HG02588 (cell line): ENCODE measurements around the gene SLC22A17.

Experiments
- ATAC-seq: cut with Tn5 transposase; IDR thresholded peaks from one replicate; pipeline ENCODE4 v1.9.1; 2021; ENCODE audit warnings: mild to moderate bottlenecking, moderate library complexity; ENCODE audit not compliant: unreplicated experiment

SLC22A17 gene

GRCh38 chr14:23308721-23309445, 43.8 kb downstream of the SLC22A17 start:
- ATAC-seq = no peak

- ATAC-seq = no peak
These were observed 44.7 kb downstream of the SLC22A17 start for GRCh38 chr14:23307687-23308644.

- no peak for ATAC-seq
These were observed 45.5 kb downstream of the SLC22A17 start for GRCh38 chr14:23307146-23307530.

- no peak for ATAC-seq
These were observed 46.1 kb downstream of the SLC22A17 start, which contains the start of gene BCL2L2 for GRCh38 chr14:23306412-23307145. Gene BCL2L2, plus strand, starts transcription at chr14:23306833. Its CDS starts 935 bp downstream, at chr14:23307768.

- peak; percentile 30 for ATAC-seq
These were observed 50.1 kb downstream of the SLC22A17 start, which contains the start of gene PPP1R3E for GRCh38 chr14:23302290-23303225. Gene PPP1R3E, minus strand, starts transcription at chr14:23302859. Its CDS starts 283 bp downstream, at chr14:23302576.

- ATAC-seq = peak; percentile 10
These were observed 50.8 kb downstream of the SLC22A17 start for GRCh38 chr14:23301969-23302289.

GRCh38 chr14:23301288-23301968, 51.3 kb downstream of the SLC22A17 start:
- peak; percentile 75 for ATAC-seq

GRCh38 chr14:23300687-23301223, 51.9 kb downstream of the SLC22A17 start:
- ATAC-seq = no peak

GRCh38 chr14:23299986-23300686, 52.6 kb downstream of the SLC22A17 start:
- ATAC-seq = no peak

GRCh38 chr14:23299211-23299957, 53.3 kb downstream of the SLC22A17 start:
- ATAC-seq = no peak

- ATAC-seq = no peak
These were observed 54.9 kb downstream of the SLC22A17 start for GRCh38 chr14:23297611-23298277.

- no peak for ATAC-seq
These were observed 55.6 kb downstream of the SLC22A17 start for GRCh38 chr14:23297096-23297495.
